Lung (tissue), 12 donors: ENCODE data around the gene ERBB4. TPM values are rescaled to one million over a fixed set of nuclear protein-coding genes. Genes with fewer than 3 reads are reported as not detected.

Experiments
- ATAC-seq: fragments of 200-7000 bp; cut with Tn5 transposase; one replicate; pipeline ENCODE4 v1.9.1; 2020; ENCODE audit warnings: moderate number of reproducible peaks; ENCODE audit not compliant: insufficient read depth, low FRiP score
- DNase-seq, 3 donors: peaks; one replicate each; pipeline ENCODE4 v3.0.0-alpha.2; 2013 to 2017
- H3K27ac ChIP-seq, 2 donors: one replicate each; pipeline ENCODE4 v1.5.1; 2013; ENCODE audit warnings: mild to moderate bottlenecking in 2 of 2, moderate library complexity in 2 of 2, control low read depth in 1 of 2, inconsistent platforms in 1 of 2, low read depth in 1 of 2, low read length in 1 of 2
- H3K27me3 ChIP-seq, 3 donors: one replicate each; pipeline ENCODE4 v1.5.1; 2013; ENCODE audit warnings: low read length in 2 of 3; ENCODE audit not compliant: control insufficient read depth in 3 of 3, insufficient read depth in 3 of 3
- H3K36me3 ChIP-seq, 4 donors: one replicate each; pipeline ENCODE4 v1.5.1; 2013; ENCODE audit warnings: low read length in 4 of 4, mild to moderate bottlenecking in 1 of 4, moderate library complexity in 1 of 4; ENCODE audit not compliant: control insufficient read depth in 4 of 4, insufficient read depth in 4 of 4
- H3K4me1 ChIP-seq, 5 donors: one replicate each; pipeline ENCODE4 v1.5.1; 2013; ENCODE audit warnings: low read length in 5 of 5, mild to moderate bottlenecking in 2 of 5, moderate library complexity in 1 of 5; ENCODE audit not compliant: control insufficient read depth in 5 of 5, insufficient read depth in 5 of 5
- H3K4me3 ChIP-seq: one replicate; pipeline ENCODE4 v1.5.1; 2013; ENCODE audit warnings: mild to moderate bottlenecking, control low read depth, moderate library complexity
- H3K9ac ChIP-seq, 2 donors: one replicate each; pipeline ENCODE4 v1.5.1; 2013; ENCODE audit warnings: low read length in 2 of 2, control low read depth in 1 of 2; ENCODE audit not compliant: insufficient read depth in 1 of 2
- H3K9me3 ChIP-seq, 4 donors: one replicate each; pipeline ENCODE4 v1.5.1; 2013; ENCODE audit warnings: low read length in 3 of 4, mild to moderate bottlenecking in 1 of 4, moderate library complexity in 1 of 4; ENCODE audit not compliant: control insufficient read depth in 4 of 4, insufficient read depth in 3 of 4
- CTCF ChIP-seq: IDR thresholded peaks from 2 replicates; pipeline ENCODE4 v1.5.1; 2012; ENCODE audit warnings: mild to moderate bottlenecking; ENCODE audit errors: control extremely low read depth, extremely low read depth
- WGBS, 2 donors: extraction: QIAGEN DNeasy Blood & Tissue Kit; methylation state at CpG; one replicate each; pipeline ENCODE4 v1.1.7; 2013; 5-methylcytosine and 5-hydroxymethylcytosine counted together
- polyA plus RNA-seq, 2 donors: library from polyadenylated mRNA; stranded (reverse); fragments of 200-250 nt; gene quantifications; one replicate each; pipeline ENCODE4 v1.2.1, GENCODE V29; 2013
- total RNA-seq, 2 donors: library from RNA; depleted of rRNA in 1 of 2; stranded (reverse); fragments of >200 nt in 1 of 2; gene quantifications; one replicate each; pipeline ENCODE4 v1.2.1, GENCODE V29; 2014 to 2021
- donor health status: control.
- donor health status: control.
- donor health status: Bipolar disorder and iron deficiency.
- donor health status: healthy.
- donor health status: DM: yes; HTN: yes; CAD: no.

ERBB4 gene
- total and polyA plus RNA-seq, 4 donors, result 0.41 to 16.8 (median 5.3) TPM

GRCh38 chr2:212448698-212449097, 89.9 kb downstream of the ERBB4 start:
- H3K9me3 ChIP-seq, result no peaks in the 10 kb centered on the region
- no peak for TF ChIP-seq CTCF
- H3K4me1 ChIP-seq, result peaks cover 0 to 4% (median 0%) of the 10 kb centered on the region in 5 donors
- ATAC-seq (no peak), DNase-seq (no peak)
- no peaks in the 10 kb centered on the region for H3K36me3 ChIP-seq
- H3K27ac ChIP-seq, result no peak overlapping the region
- no peak overlapping the region for H3K9ac ChIP-seq
- no peaks in the 10 kb centered on the region for H3K27me3 ChIP-seq
- H3K4me3 ChIP-seq, result no peak overlapping the region
- 89% methylated on average over 1 of the region's 1 CpG for WGBS, 2 donors

GRCh38 chr2:212441821-212442220, 96.8 kb downstream of the ERBB4 start:
- no peak overlapping the region for H3K4me3 ChIP-seq
- TF ChIP-seq CTCF, result no peak
- H3K9ac ChIP-seq, result no peak overlapping the region
- H3K27ac ChIP-seq, result no peak overlapping the region
- no peaks in the 10 kb centered on the region for H3K27me3 ChIP-seq
- ATAC-seq (no peak), DNase-seq (no peak)
- 82 to 89% methylated on average over 4 of the region's 4 CpGs for WGBS, 2 donors
- no peaks in the 10 kb centered on the region for H3K4me1 ChIP-seq
- no peaks in the 10 kb centered on the region for H3K36me3 ChIP-seq
- H3K9me3 ChIP-seq, result peaks cover 0 to 12% (median 2%) of the 10 kb centered on the region in 4 donors

- Histone ChIP-seq H3K27ac (no peak overlapping the region), H3K36me3 (no peaks in the 10 kb centered on the region), H3K9ac (no peak overlapping the region), H3K4me1 (no peaks in the 10 kb centered on the region), H3K9me3 (peaks cover 0 to 12% (median 2%) of the 10 kb centered on the region in 4 donors), H3K4me3 (no peak overlapping the region), H3K27me3 (no peaks in the 10 kb centered on the region)
- WGBS, 2 donors, result 75 to 94% methylated on average over 1 of the region's 1 CpG
- no peak for DNase-seq
- ATAC-seq, result no peak
- TF ChIP-seq CTCF, result no peak
Observed at GRCh38 chr2:212441141-212441540, 97.5 kb downstream of the ERBB4 start.
